Endothelial cell of umbilical vein (primary cell): ENCODE results near the gene XAF1.

Source experiments
- EZH2 ChIP-seq: IDR thresholded peaks from 2 replicates; pipeline ENCODE4 v1.6.1; 2012; ENCODE audit warnings: borderline replicate concordance, low read depth, mild to moderate bottlenecking, moderate library complexity, low read length, inconsistent platforms; ENCODE audit not compliant: severe bottlenecking
- POLR2A ChIP-seq: IDR thresholded peaks from 2 replicates; pipeline ENCODE4 v1.6.1; 2012; ENCODE audit warnings: low read depth, mild to moderate bottlenecking, control low read depth, low read length
- POLR2AphosphoS5 ChIP-seq: IDR thresholded peaks from 2 replicates; pipeline ENCODE4 v1.6.1; 2012; ENCODE audit warnings: low read depth, mild to moderate bottlenecking, control low read depth, low read length, moderate library complexity; ENCODE audit not compliant: insufficient read depth
- TF ChIP-seq, protein P1 (sequence below), 2 donors: IDR thresholded peaks; 1 replicate in 1 of 2; 2 replicates in 1 of 2; pipeline ENCODE4 v1.5.1; 2011; ENCODE audit warnings: low read length in 2 of 2, mild to moderate bottlenecking in 2 of 2, moderate library complexity in 2 of 2, control low read depth in 1 of 2, inconsistent platforms in 1 of 2, low read depth in 1 of 2; ENCODE audit not compliant: insufficient read depth in 1 of 2; ENCODE audit errors: extremely low read depth in 1 of 2

DNA sequence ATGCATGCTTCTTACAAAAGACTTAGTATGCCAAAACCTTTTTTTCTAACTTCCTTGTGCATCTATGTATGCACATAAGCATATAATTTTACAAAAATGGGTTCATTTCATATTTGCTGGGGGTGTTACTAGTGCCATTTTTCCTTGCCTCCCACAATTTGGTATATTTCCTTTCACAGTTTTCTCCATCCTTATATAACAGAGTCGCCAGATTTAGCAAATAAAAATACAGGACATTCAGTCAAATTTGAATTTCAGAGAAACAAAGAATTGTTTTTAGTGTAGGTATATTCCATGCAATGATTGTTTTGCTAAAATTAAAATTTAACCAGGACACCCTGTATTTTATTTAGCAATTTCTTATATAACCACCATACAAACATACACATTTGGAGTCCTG lies 16.2 kb downstream of the XAF1 start:
- TF ChIP-seq, protein P1, sequence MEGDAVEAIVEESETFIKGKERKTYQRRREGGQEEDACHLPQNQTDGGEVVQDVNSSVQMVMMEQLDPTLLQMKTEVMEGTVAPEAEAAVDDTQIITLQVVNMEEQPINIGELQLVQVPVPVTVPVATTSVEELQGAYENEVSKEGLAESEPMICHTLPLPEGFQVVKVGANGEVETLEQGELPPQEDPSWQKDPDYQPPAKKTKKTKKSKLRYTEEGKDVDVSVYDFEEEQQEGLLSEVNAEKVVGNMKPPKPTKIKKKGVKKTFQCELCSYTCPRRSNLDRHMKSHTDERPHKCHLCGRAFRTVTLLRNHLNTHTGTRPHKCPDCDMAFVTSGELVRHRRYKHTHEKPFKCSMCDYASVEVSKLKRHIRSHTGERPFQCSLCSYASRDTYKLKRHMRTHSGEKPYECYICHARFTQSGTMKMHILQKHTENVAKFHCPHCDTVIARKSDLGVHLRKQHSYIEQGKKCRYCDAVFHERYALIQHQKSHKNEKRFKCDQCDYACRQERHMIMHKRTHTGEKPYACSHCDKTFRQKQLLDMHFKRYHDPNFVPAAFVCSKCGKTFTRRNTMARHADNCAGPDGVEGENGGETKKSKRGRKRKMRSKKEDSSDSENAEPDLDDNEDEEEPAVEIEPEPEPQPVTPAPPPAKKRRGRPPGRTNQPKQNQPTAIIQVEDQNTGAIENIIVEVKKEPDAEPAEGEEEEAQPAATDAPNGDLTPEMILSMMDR (IDR thresholded peaks at IDR 0.05; ENCODE audit: extremely low read depth in 1 of 2, insufficient read depth in 1 of 2, low read depth in 1 of 2, low read length in 2 of 2): no peak
- TF ChIP-seq POLR2A: no peak
- TF ChIP-seq POLR2AphosphoS5: no peak
- TF ChIP-seq EZH2: no peak
